Activated CD8-positive, alpha-beta memory T cell treated with anti-CD3 and anti-CD28 coated beads for 4 hours (primary cell): ENCODE results near the gene RBM33.

Experiments used
- DNase-seq, 2 donors: peaks; one replicate each; pipeline ENCODE4 v3.0.0-alpha.2; 2020; ENCODE audit warnings: low read depth in 2 of 2

The RBM33 gene

GRCh38 chr7:155770241-155770640 lies 125.8 kb downstream of the RBM33 start:
- no peak for DNase-seq

- no peak for DNase-seq
Measured at GRCh38 chr7:155773531-155773930, 129.1 kb downstream of the RBM33 start.

GRCh38 chr7:155774947-155775346 lies 130.5 kb downstream of the RBM33 start:
- DNase-seq = no peak

GRCh38 chr7:155775691-155776090 lies 131.2 kb downstream of the RBM33 start:
- no peak for DNase-seq

- DNase-seq = no peak
Measured at GRCh38 chr7:155776606-155777005, 132.1 kb downstream of the RBM33 start.

- no peak for DNase-seq
Measured at GRCh38 chr7:155778349-155778748, 133.9 kb downstream of the RBM33 start.

- no peak for DNase-seq
Measured at GRCh38 chr7:155780884-155781283, 136.4 kb downstream of the RBM33 start.

GRCh38 chr7:155781433-155781832 lies 137.0 kb downstream of the RBM33 start:
- DNase-seq = no peak

- DNase-seq = no peak
Measured at GRCh38 chr7:155782466-155782865, 138.0 kb downstream of the RBM33 start.

- DNase-seq = no peak
Measured at GRCh38 chr7:155785536-155785935, 141.1 kb downstream of the RBM33 start.

- DNase-seq = no peak
Measured at GRCh38 chr7:155786491-155786890, 142.0 kb downstream of the RBM33 start.

GRCh38 chr7:155787171-155787851 lies 142.8 kb downstream of the RBM33 start:
- DNase-seq = no peak

GRCh38 chr7:155788616-155789000 lies 144.1 kb downstream of the RBM33 start:
- DNase-seq = no peak

GRCh38 chr7:155789001-155789725 lies 144.7 kb downstream of the RBM33 start:
- DNase-seq = no peak

GRCh38 chr7:155790666-155791065 lies 146.2 kb downstream of the RBM33 start:
- no peak for DNase-seq

GRCh38 chr7:155791214-155791737 lies 146.8 kb downstream of the RBM33 start:
- no peak for DNase-seq

- no peak for DNase-seq
Measured at GRCh38 chr7:155791836-155792235, 147.4 kb downstream of the RBM33 start.

- DNase-seq = no peak
Measured at GRCh38 chr7:155792315-155792960, 148.0 kb downstream of the RBM33 start.

- DNase-seq = no peak
Measured at GRCh38 chr7:155792999-155793560, 148.6 kb downstream of the RBM33 start.

GRCh38 chr7:155793720-155794119 lies 149.3 kb downstream of the RBM33 start:
- DNase-seq = no peak

GRCh38 chr7:155794196-155794595 lies 149.7 kb downstream of the RBM33 start:
- DNase-seq = no peak

GRCh38 chr7:155795401-155795800 lies 150.9 kb downstream of the RBM33 start:
- no peak for DNase-seq
